GM06990 (cell line): Measurements from ENCODE around the gene MED10.
"Not testable (repeated sequence)": the region's sequence is repeated elsewhere in the genome, so short reads cannot be mapped to it uniquely, and the experiment has no call there.

Experiments used
- DNase-seq: peaks from one replicate; pipeline ENCODE4 v3.0.0-alpha.2; 2011; ENCODE audit not compliant: insufficient read length; ENCODE audit errors: extremely low read depth
- H3K27me3 ChIP-seq: replicated peaks from 2 replicates; pipeline ENCODE4 v1.6.0; 2011; ENCODE audit warnings: low read length; ENCODE audit not compliant: control insufficient read depth, insufficient read depth
- H3K36me3 ChIP-seq: 2 replicates; pipeline ENCODE4 v1.5.1; 2011; ENCODE audit warnings: low read length; ENCODE audit not compliant: control insufficient read depth, insufficient read depth
- H3K4me3 ChIP-seq: replicated peaks from 2 replicates; pipeline ENCODE4 v1.5.1; 2011; ENCODE audit warnings: low read depth, mild to moderate bottlenecking, control low read depth, low read length
- CTCF ChIP-seq: IDR thresholded peaks from 2 replicates; pipeline ENCODE4 v1.5.1; 2011; ENCODE audit warnings: low read length, control low read depth, mild to moderate bottlenecking, inconsistent platforms; ENCODE audit not compliant: insufficient read depth, poor library complexity, severe bottlenecking

MED10 gene

DNA sequence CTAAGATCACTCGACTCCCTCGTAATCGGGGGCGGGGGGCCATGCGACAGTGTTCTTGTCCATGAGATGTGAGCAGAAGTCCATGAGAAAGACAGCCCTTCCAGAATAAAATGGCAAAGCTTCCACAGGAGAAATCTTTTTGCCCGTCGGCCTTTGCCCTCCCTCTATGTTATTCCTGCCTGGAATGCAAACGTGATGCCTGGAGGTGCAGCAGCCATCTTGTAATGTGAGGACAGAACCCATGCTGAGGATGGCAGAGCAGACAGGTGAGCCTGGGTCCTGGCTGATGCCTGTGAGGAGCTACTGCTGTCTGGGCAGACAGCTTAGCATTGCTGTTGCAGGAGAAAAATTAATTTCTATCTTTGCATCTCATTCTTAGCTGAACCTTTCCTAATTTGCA is 17.2 kb downstream of the MED10 start:
- Histone ChIP-seq H3K27me3 (no peaks in the 10 kb centered on the region), H3K36me3 (no peaks in the 10 kb centered on the region; the same call in 1 of the 2 replicates), H3K4me3 (no peak overlapping the region)
- no peak for DNase-seq
- TF ChIP-seq CTCF = no peak

GRCh38 chr5:6360323-6361072 is 17.8 kb downstream of the MED10 start:
- Histone ChIP-seq H3K27me3 (no peaks in the 10 kb centered on the region), H3K4me3 (no peak overlapping the region), H3K36me3 (no peaks in the 10 kb centered on the region; the same call in 1 of the 2 replicates)
- TF ChIP-seq CTCF = no peak
- no peak for DNase-seq

DNA sequence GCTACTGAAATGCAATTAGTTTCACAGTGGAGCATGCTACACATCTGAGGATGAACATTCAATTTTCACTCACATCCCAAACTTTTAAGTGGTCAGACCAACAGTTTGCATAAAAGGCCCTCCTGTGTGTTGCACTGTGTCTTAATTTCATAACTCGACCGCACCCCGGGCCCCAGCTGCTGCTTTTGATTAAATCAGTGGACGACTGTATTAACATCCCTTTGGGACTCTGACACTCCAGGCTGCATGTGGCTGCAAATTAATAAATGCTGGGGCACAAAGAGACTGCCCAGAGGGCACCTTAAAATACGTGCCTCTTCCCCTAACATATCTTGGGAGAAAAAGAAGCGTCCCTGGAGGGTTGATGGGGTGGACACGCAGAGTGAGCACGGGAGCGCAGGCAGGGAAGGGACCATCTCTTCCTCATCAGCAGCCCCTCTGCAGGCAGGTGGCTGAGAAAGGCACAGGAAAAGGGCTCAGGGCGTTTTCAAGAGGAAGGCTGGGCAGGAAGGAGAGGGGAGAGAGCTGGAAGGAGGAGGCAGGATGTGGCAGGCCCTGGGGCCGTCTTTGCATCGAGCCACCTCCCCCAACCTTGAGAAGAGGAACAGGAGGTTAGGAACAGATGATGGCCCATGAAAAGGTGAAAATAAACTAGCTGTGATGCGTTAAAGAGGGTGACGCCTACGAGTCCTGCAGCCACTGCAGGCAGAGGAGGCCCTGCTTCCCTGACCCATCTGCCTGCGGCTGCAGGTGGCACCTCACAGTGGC is 18.6 kb downstream of the MED10 start:
- TF ChIP-seq CTCF = no peak
- Histone ChIP-seq H3K4me3 (no peak overlapping the region), H3K36me3 (no peaks in the 10 kb centered on the region; the same call in 1 of the 2 replicates), H3K27me3 (no peaks in the 10 kb centered on the region)
- DNase-seq = no peak

- TF ChIP-seq CTCF = no peak
- no peak overlapping the region for H3K4me3 ChIP-seq
- no peaks in the 10 kb centered on the region; the same call in 1 of the 2 replicates for H3K36me3 ChIP-seq
- no peak for DNase-seq
- no peaks in the 10 kb centered on the region for H3K27me3 ChIP-seq
Observed at GRCh38 chr5:6358434-6358820, 19.9 kb downstream of the MED10 start.

GRCh38 chr5:6357817-6358433 is 20.4 kb downstream of the MED10 start:
- DNase-seq, H3K4me3 ChIP-seq, H3K27me3 ChIP-seq, H3K36me3 ChIP-seq: not testable (repeated sequence)
